Stimulated activated CD4-positive, alpha-beta T cell treated with anti-CD3 and anti-CD28 coated beads, Interleukin-12 subunit alpha, Interleukin-12 subunit beta, amount 100 ng/mL, for 24 hours (primary cell): Measurements from ENCODE around the gene GPER1.
"Not testable (repeated sequence)": the region's sequence is repeated elsewhere in the genome, so short reads cannot be mapped to it uniquely, and the experiment has no call there.

Experiments used
- DNase-seq, 2 experiments: peaks; one replicate each; pipeline ENCODE4 v3.0.0-alpha.2; 2020; ENCODE audit warnings: low read depth in 2 of 2

GPER1 gene

GRCh38 chr7:1068013-1068412, 19.9 kb upstream of the GPER1 start:
- no peak for DNase-seq

- no peak for DNase-seq
These were observed 19.3 kb upstream of the GPER1 start for GRCh38 chr7:1068619-1069018.

GRCh38 chr7:1070544-1071011, 17.3 kb upstream of the GPER1 start:
- no peak for DNase-seq

GRCh38 chr7:1071731-1072254, 16.1 kb upstream of the GPER1 start:
- DNase-seq = no peak

GRCh38 chr7:1073142-1073977, 14.6 kb upstream of the GPER1 start:
- no peak for DNase-seq

- not testable (repeated sequence) for DNase-seq
These were observed 13.9 kb upstream of the GPER1 start for GRCh38 chr7:1074018-1074417.

- DNase-seq = no peak
These were observed 13.1 kb upstream of the GPER1 start for GRCh38 chr7:1074593-1075431.

- DNase-seq = no peak
These were observed 11.5 kb upstream of the GPER1 start for GRCh38 chr7:1076184-1077072.

GRCh38 chr7:1078519-1078918, 9.4 kb upstream of the GPER1 start:
- no peak for DNase-seq

- no peak for DNase-seq
These were observed 8.9 kb upstream of the GPER1 start for GRCh38 chr7:1078985-1079384.

- DNase-seq = no peak
These were observed 8.4 kb upstream of the GPER1 start for GRCh38 chr7:1079546-1079945.

- no peak for DNase-seq
These were observed 7.5 kb upstream of the GPER1 start for GRCh38 chr7:1080252-1080920.

GRCh38 chr7:1080921-1081255, 7.0 kb upstream of the GPER1 start:
- DNase-seq = no peak

- DNase-seq = no peak
These were observed 6.6 kb upstream of the GPER1 start for GRCh38 chr7:1081336-1081735.

- DNase-seq = no peak
These were observed 5.9 kb upstream of the GPER1 start for GRCh38 chr7:1081931-1082401.

- no peak for DNase-seq
These were observed 3.9 kb upstream of the GPER1 start for GRCh38 chr7:1083729-1084657.

GRCh38 chr7:1085266-1085665, 2.6 kb upstream of the GPER1 start:
- no peak for DNase-seq

- DNase-seq = no peak
These were observed 1.9 kb upstream of the GPER1 start for GRCh38 chr7:1085910-1086421.

- DNase-seq = peak; percentile 50 to 66
These were observed 1.1 kb upstream of the GPER1 start for GRCh38 chr7:1086588-1087464.
